NOMO-1 treated with dmso at 0.1 percent for 144 hours (cell line): ENCODE data around the gene CASP1.
A peak's percentile ranks its signal among the peaks of the same experiment; 100 is the strongest.
"Not testable (repeated sequence)": the region's sequence is repeated elsewhere in the genome, so short reads cannot be mapped to it uniquely, and the experiment has no call there.

Experiments
- DNase-seq: peaks from one replicate; lab custom pipeline; 2025; ENCODE audit not compliant: unreplicated experiment; lab: John Stamatoyannopoulos, UW

The CASP1 gene

GRCh38 chr11:105046898-105047579, 12.1 kb upstream of the CASP1 start:
- DNase-seq = no peak

GRCh38 chr11:105045676-105046296, 10.8 kb upstream of the CASP1 start:
- no peak for DNase-seq

- DNase-seq = peak; percentile 44
Observed at GRCh38 chr11:105044557-105045524, 9.9 kb upstream of the CASP1 start, which contains the start of gene CARD16. Gene CARD16 (minus strand): TSS chr11:105045335. CDS start chr11:105045297, 38 bp downstream.

- DNase-seq = no peak
Observed at GRCh38 chr11:105042178-105042577, 7.2 kb upstream of the CASP1 start.

GRCh38 chr11:105040703-105041102, 5.8 kb upstream of the CASP1 start:
- no peak for DNase-seq

- not testable (repeated sequence) for DNase-seq
Observed at GRCh38 chr11:105034388-105034787, 556 bp downstream of the CASP1 start.

- DNase-seq = no peak
Observed at GRCh38 chr11:105033781-105034180, 1.2 kb downstream of the CASP1 start.

GRCh38 chr11:105033343-105033742, 1.6 kb downstream of the CASP1 start:
- DNase-seq = no peak

- no peak for DNase-seq
Observed at GRCh38 chr11:105032495-105032894, 2.4 kb downstream of the CASP1 start.

- no peak for DNase-seq
Observed at GRCh38 chr11:105027678-105028077, 7.3 kb downstream of the CASP1 start.

- DNase-seq = no peak
Observed at GRCh38 chr11:105024394-105024793, 10.6 kb downstream of the CASP1 start.

GRCh38 chr11:105023003-105023402, 11.9 kb downstream of the CASP1 start, which contains the start of gene CASP5:
Gene CASP5 (minus strand): TSS chr11:105023168. CDS start chr11:105023136, 32 bp downstream.
- no peak for DNase-seq

- DNase-seq = no peak
Observed at GRCh38 chr11:105022527-105022926, 12.4 kb downstream of the CASP1 start.

- no peak for DNase-seq
Observed at GRCh38 chr11:105007463-105007862, 27.5 kb downstream of the CASP1 start.

- no peak for DNase-seq
Observed at GRCh38 chr11:105005451-105005845, 29.5 kb downstream of the CASP1 start.

GRCh38 chr11:105004021-105004420, 30.9 kb downstream of the CASP1 start:
- no peak for DNase-seq

- no peak for DNase-seq
Observed at GRCh38 chr11:105003151-105003550, 31.8 kb downstream of the CASP1 start.

- no peak for DNase-seq
Observed at GRCh38 chr11:105000797-105001196, 34.1 kb downstream of the CASP1 start.

GRCh38 chr11:105000167-105000566, 34.8 kb downstream of the CASP1 start:
- no peak for DNase-seq

- DNase-seq = no peak
Observed at GRCh38 chr11:104999721-105000120, 35.2 kb downstream of the CASP1 start.

- no peak for DNase-seq
Observed at GRCh38 chr11:104997288-104997687, 37.7 kb downstream of the CASP1 start.
